Hepatic stellate cell (primary cell): ENCODE measurements around the gene HLA-DPB1.
"Not testable (repeated sequence)": the region's sequence is repeated elsewhere in the genome, so short reads cannot be mapped to it uniquely, and the experiment has no call there.

Experiments
- DNase-seq: peaks from one replicate; pipeline ENCODE4 v3.0.0; 2011; ENCODE audit warnings: low spot score

HLA-DPB1 gene

DNA sequence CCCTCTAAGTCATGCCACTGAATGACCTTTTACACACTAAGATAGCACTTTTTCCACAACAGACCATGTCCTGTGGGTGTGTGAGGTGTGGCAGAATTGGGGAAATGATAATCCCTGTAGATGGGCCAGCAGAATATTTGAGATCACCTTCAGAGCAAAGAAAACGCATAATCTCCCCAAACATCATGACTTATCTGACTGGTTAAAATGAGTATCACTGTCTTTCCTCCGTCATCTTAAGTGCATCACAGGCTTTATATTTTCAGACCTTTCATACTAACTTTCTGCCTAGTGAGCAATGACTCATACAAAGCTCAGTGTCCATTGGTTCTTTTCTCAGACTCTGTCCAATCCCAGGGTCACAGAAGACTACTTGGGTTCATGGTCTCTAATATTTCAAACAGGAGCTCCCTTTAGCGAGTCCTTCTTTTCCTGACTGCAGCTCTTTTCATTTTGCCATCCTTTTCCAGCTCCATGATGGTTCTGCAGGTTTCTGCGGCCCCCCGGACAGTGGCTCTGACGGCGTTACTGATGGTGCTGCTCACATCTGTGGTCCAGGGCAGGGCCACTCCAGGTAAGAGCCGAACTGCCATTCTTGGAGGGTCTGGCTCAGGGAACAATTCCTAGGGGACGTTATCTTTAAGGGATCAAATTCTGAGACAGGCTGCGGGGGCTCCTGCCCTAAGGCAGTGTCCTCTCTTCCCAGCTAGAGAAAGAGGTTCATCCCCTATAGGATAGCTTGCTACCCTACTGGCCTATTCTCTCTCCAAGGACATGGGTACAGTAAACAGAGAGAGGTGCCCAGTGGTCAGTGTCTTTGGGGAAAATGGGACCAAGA is at the start of gene HLA-DPB1:
Gene HLA-DPB1, plus strand, starts transcription at position 423 of the 838 bp plus-strand sequence. Its CDS starts 52 bp downstream, at position 475.
- DNase-seq = peak; percentile 84

DNA sequence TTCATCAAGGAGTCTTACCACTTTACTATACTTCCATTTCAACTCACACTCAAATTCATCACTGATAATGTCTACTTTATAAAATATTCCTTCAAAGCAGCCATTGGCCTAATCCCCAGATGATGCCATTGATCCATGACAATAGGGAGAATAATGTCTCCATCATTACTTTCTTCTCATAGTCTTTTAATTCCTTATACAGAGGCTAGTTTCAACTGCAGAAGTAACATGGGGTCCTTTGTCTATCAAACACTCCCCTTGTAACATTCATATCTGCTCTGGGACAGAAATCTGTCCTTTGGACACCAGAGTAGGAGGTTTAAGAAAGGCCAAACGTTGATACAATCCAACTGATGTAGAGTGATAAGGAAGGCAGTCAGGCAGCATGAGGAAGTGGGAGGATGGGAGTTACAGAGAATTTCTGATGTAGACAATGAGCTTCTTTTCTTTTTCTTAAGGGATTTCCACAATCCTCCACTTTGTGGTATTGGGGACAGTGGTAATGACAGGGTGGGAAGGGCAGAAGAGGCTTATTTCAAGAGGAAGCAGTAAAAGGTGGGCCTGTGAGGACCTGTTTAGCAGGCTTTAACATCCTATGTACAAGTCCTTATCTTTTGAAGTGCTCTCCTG is 47.5 kb upstream of the HLA-DPB1 start:
- DNase-seq = no peak

DNA sequence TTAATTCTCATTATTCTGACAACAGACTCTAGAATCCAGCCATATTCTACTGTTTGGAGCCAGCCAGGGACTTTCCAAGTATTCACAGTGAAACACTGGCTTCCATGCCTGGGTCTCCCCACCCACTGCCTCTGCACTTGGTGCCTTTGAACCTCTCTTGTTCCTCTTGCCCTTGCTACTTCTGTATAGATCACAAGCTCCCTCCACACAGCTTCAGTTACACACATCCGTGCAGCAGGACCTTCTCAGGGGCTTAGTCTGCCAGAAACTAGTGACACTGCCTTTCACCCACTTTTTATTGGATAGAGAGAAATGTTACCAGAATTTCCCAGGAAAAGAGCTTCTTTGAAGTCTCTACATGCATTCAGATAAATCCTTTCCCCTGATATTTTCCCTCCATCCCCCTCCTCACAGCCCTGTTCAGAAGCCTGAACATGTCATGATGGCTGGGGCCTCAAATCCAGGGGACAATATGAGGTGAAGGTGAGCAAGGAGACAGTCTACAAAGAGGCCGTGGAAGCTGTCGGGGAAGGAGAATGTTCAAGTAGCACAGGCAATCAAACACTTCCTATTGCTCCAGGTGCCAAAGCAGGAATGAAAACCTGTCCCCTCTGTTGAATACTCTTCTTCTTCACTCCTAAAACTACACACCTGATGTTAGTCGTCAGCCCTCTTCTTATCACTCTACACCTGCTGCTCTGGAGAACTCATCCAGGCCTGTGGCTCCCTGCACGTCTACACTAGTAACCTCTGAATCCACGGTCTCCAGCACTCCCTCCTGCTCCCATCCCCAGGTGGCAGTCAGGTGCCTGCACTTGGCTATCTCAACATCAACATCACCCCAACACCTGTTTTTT is 46.2 kb upstream of the HLA-DPB1 start:
- no peak for DNase-seq

DNA sequence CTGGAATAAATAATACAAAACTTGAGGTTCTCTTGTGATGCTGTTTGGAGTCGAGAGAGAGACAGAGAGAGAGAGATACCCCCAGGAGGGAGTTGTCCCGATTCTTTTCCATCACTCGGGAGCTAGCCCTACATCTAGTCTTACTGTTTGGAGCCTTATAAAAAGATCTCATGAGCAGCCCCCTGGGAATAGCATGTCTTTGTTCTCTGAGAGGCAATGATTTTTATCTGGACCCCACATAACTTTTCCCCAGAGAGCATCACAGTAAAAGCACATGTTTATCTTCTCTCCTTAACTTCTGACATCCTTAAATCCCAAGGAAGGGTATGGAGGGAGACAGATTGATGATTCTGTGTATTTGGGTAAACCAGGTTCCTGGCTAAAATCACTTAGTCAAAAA is 45.5 kb upstream of the HLA-DPB1 start:
- no peak for DNase-seq

DNA sequence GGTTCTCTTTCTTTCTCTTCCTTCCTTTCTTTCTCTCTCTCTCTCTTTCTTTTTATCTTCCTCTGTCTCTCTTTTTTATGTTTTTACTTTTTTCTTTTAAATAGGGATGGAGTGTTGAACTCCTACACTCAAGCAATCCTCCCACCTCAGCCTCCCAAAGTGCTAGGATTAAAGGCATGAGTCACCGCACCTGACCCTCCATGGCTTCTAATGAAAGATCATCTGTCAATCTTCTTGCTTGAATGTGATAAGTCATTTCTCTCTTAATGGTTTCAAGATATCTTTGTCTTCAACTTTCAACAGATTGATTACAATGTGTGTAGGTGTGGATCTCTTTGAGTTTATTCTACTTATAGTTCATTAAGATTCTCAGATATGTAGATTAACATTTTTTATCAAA is 41.2 kb upstream of the HLA-DPB1 start:
- DNase-seq = no peak

DNA sequence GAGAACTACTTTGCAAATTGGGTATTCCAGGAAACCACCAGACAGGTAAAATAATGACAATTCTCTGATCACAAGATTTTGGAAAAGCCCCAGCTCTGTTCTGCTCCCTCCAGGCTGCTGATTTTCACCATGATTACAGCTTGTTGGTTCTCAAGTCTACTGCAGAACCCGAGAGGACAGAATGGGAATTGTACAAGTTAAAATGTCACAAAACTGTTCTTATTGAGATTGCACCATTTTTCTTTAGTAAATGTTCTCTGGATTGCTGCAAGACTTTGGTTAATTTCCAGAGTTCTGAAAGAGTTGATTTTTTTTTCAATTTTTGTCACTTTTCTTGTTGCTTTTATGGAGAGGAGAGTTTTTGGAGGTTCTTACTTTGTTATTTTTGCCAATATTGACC is 39.3 kb upstream of the HLA-DPB1 start:
- DNase-seq = no peak

DNA sequence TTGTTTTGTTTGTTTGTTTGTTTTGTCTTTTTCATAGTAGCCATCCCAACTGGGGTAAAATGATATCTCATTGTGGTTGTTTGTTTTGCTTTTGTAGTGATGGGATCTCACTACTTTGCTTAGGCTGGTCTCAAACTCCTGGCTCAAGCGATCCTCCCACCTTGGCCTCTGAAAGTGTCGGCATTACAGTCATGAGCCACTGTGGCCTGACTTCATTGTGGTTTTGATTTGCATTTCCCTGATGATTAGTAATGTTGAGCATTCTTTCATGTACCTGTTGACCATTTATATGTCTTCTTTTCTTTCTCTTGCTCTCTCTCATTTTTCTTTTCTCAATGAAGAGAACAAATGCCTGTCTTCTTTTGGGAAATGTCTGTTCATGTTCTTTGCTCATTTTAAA is 35.6 kb upstream of the HLA-DPB1 start:
- DNase-seq = no peak

DNA sequence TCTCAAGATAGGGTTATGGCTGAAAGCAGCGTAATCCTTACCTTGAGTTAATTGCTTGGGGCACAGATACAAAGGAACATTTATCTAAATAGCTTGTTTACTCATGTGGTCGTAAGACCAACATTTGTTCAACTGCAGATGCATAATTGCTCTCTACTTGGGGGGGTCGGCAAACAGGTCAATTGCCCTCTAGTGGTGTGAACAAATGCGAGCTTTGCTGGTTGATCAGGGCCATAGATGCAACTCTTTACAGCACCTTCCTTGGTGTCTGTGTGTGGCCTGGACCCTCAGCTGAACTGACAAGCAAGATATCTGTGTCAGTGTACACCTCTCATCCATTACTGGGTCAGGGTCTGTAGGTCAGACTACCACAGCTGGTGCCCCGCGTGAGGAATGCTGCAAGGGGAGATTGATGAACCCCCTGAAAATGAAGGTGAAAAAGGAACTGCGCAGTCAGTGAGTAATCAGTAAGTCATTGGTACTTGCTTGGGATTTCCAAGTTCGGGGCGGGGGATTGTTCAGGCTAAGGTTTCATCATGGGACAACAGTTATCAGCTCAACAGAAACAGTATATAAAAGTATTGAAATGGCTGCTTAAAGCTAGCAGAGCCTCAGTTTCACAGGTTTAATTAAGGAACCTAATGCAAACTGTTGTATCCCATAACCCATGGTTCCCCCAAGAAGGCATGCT is 26.3 kb upstream of the HLA-DPB1 start:
- DNase-seq = no peak

DNA sequence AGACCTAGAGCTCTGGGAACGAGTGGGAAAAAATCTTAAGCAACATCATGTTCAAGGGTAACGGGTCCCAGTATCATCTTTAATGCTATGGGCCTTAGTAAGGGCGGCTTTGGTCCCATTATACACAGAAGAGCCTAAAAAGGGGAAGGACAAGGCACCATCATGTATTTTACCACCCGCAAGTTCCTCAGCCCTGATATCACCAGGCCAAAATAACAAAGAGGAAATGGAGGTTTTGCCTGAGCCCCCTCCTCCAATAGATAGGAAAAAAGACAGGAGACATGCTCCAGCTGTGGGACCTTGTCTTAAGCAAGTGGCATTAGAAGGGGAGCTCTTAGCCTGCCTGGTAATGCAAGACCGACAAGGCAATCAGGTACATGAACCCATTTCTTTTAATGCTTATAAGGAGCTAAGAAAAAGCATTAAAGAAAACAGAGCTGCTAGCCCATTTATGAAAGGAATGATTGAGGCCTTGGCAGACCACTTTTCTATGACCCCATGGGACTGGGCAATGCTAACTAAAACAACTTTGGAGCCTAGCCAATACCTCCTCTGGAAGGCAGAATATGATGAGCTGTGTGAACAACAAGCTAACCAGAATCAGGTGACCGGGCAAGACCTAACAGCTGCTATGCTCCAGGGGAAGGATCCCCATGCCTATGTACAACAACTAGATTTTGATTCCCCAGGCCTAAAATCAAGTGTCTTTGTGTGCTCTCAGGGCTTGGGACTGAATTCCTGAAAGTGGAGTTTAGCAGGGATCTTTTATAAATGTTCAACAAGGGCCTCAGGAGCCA is 25.6 kb upstream of the HLA-DPB1 start:
- no peak for DNase-seq

DNA sequence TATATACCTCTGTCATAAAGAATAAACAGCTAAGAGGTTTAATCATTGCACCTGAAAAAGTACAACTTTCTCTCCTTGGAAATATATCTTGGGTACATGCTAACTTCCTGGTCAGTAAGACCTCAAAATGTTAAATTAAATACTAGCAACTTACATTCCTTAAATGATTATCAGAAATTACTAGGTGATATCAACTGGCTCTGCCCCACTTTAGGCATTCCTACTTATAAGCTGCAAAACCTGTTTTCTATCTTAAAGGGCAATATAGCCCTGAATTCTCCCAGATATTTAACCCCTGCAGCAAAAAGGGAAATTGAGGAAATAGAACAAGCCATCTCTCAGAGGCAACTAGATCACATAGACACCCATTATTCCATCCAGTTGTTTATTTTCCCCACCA is 23.2 kb upstream of the HLA-DPB1 start:
- DNase-seq = no peak

DNA sequence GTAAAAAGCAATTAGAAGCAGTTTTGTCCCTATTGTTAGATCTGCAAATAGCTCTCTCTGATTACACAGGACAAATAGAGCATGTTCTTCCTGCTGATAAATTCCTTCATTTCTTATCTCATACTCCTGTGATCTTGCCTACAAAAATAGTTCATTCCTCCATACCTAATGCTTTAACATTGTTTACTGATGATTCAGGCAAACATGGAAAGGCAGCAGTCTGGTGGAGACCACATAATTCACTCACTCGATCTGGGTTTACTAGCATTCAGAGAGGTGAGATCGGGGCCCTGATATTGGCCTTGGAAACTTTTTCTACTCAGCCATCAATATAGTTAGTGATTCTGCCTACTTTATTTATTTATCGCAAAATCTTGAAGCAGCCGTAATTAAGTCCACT is 22.6 kb upstream of the HLA-DPB1 start:
- no peak for DNase-seq

DNA sequence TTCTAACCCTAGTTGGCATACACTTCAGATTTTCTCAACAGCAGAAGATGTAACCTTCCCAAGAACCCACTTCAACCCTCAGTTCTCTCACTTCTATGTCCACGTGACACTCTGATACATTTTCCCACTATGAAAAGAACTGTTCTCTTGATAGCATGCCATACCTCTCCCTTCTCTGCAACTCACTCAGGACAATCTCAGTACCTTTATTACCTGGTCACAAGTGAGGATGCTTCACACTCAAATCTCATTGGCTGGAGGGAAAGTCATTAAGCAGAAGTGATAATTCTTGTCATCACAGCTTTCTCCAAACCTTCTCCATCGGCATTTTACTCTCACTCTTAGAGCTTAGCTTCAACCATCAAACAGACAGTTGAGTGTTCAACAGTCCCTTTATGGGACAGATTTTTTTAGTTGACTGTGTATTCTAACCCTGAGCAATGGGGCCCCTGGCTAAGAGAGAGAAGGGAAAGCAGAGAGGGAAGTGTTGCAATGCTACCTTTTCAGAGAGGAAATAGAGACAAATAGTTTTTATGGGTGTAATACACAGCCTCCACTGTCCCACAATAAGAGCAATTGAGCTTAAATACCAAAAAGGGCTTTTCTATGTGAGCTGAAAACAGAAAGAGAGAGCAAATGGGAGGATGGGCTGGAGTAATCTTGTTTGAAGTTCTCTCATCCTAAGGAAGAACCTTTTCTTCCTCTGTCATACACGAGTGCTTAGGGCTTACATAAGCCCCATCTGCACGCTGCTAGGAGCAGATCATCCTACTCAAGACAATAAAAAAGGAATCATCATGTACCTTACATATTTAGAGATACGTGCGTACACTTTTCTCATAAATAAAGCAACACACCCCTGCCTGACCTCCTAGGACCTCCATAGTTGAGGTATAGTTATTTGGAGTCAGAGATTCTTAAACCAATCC is 18.3 kb upstream of the HLA-DPB1 start:
- DNase-seq = no peak

DNA sequence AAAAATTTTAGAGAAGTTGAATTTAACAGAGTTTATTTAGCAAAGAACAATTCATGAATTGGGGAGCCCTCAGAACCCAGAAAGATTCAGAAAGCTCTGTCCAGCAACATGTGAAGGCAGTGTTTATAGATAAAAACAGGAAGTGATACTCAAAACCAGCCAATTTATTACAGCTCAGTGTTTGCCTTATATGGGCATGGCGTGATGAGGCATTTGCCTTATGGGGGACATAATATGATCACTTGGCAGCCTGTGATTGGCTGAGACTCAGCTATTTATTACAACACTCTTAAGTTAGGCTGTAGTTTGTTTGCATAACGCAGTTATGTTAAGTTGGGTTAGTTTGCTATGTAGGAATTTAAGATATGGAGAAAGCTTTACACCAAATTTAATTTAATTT is 13.8 kb upstream of the HLA-DPB1 start:
- DNase-seq = no peak

DNA sequence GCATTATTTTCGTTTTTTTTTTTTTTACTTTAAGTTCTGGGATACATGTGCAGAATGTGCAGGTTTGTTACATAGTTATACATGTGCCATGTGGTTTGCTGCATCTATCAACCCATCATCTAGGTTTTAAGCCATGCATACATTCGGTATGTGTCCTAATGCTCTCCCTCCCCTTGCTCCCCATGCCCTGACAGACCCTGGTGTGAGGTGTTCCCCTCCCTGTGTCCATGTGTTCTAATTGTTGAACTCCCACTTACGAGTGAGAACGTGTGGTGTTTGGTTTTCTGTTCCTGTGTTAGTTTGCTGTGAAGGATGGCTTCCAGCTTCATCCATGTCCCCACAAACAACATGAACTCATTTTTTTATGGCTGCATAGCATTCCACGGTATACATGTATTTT is 12.4 kb upstream of the HLA-DPB1 start:
- DNase-seq = not testable (repeated sequence)

DNA sequence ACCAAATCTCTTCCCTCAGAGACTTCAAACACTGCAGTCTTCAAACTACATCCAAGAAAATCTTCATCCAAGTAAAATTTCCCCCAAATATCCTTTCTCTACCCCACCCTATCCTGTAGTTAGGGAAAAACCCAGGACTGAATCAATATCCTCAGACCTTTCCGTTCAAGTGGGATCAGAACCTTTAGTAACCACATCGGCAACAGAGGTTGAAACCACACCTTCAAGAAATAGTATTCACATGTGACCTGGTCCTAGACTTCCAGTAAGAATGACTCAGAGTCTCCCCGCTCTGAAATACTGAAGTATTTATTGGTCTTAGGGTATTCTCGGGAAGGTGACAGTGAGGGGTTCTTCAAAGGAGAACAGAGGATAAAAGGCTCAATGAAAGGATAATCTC is 11.1 kb upstream of the HLA-DPB1 start:
- DNase-seq = no peak

DNA sequence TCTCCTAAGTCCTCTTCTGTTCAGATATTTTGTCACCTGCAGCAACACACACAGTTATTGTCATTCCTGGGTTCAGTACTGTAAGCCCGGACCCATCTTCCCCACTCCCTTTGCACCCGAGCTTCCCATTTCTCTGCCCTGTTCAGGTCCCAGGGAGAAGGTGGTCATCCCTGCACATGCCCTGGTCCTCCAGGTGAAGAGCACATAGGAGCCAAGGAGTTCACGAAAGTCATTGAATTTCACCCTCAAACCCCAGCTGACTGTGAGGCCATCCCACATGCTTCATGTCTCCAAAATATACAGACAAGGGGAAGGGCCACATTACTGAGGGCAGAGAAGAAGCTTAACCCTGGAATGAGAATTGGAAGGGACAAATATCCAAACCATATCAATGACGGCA is 10.5 kb upstream of the HLA-DPB1 start:
- no peak for DNase-seq

DNA sequence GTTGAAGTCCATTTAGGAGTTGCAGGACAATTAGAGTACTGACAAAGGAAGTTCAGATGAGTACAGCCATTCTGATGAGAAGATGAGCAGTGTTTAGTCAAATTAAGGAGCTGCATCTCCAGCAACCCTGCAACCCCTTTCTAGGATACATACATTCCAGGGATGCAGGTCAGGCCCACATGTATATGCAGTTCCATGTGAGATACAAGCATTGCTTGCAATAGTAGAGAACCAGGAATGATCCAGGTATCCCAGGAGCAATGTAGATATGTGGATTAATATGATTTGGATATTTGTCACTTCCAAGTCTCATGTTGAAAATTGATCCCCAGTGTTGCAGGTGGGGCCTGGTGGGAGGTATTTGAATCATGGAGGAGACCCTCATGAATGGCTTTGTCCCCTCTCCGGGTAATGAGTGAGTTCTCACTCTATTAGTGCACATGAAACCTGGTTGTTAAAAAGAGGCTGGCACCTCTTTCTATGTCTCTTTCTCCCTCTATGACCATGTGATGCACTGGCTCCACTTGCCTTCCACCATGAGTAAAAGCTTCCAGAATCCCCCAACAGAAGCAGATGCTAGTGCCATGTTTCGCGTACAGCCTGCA is 8.8 kb upstream of the HLA-DPB1 start:
- no peak for DNase-seq

DNA sequence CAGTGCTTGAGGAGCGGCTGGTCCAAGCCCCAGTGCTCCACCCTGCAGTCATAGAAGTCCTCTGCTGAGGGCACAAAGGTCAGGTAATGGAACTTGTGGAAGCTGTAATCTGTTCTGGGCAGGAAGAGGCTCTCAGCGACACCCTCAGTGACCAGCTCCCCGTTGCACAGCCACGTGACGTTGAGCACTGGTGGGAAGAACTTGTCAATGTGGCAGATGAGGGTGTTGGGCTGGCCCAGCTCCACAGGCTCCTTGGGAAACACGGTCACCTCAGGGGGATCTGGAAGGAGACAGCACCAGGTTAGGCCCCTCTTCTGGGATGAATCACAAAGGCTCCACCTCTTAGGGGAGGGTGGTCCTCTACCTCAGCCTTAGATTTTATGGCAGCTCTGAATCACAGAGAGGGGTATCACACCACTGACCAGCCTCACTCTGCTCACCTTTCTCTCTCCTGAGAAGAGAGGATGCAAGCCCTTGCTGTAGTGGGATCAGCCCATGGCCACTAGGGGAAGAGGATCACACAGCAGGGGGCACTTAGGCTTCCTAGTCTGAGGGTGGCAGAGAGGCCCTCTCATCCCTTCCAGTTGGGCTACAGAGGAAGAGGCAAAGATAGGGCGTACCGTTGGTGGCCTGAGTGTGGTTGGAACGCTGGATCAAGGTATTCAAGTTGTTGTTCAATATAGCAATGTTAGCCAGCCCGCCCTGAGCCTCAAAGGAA is 6.6 kb upstream of the HLA-DPB1 start:
- DNase-seq = no peak

DNA sequence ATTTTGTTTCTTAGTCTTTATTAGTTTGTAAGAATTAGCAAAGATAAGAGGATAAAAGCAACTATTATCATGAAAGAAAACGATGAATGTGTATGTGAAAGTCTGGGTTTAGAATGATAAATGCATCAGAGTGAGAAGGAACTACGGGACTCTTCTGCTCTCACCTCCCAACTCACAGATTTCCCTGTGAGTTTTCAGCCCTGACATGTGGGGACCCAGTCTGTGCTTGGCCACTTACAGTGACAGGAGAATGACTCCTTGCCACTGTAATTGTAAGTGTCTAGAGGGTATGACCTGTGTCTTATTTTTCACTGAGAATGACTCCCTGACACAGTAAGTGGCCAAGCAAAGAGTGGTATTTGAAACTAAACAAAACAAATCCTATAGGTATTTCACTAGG is 4.9 kb upstream of the HLA-DPB1 start:
- DNase-seq = no peak
